22Rv1 (cell line): ENCODE measurements around the gene GPS1.

Source experiments
- ZFX ChIP-seq: fragments of 450-650 bp; IDR thresholded peaks from 2 replicates; pipeline ENCODE4 v1.6.1; 2017; ENCODE audit warnings: antibody characterized with exemption, borderline replicate concordance
- TF ChIP-seq, protein P1 (sequence below): fragments of 450-650 bp; IDR thresholded peaks from 2 replicates; pipeline ENCODE4 v1.5.1; 2017; ENCODE audit warnings: mild to moderate bottlenecking

DNA sequence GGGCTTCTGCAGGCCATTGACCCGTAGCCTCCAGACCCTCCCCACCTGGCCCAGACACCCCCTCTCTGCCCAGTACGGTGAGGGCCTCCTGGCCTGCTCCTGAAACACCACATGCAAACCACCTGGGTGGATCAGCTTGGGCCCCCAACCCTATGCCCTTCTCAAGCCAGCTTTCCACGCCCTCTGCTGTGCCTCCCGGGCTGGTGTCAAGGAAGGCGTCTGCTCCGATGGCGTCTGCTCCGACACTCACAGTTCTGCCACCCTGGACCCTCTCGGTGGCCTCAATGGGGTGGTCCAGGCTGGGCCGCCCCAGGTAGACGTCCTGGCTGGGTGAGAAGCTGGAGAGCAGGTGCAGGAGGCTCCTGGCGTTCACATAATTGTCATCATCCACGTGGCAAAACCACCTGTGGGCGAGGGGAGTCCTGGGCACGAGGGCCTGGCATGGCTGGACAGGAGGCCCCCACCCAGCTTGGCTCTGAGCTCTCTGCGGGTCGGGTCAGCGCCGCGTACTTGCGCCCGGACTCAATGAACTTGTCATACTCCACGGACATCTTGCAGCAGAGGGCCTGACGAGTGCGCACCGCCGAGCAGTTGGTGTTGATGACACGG is 1.4 kb upstream of the GPS1 start:
- TF ChIP-seq, protein P1, sequence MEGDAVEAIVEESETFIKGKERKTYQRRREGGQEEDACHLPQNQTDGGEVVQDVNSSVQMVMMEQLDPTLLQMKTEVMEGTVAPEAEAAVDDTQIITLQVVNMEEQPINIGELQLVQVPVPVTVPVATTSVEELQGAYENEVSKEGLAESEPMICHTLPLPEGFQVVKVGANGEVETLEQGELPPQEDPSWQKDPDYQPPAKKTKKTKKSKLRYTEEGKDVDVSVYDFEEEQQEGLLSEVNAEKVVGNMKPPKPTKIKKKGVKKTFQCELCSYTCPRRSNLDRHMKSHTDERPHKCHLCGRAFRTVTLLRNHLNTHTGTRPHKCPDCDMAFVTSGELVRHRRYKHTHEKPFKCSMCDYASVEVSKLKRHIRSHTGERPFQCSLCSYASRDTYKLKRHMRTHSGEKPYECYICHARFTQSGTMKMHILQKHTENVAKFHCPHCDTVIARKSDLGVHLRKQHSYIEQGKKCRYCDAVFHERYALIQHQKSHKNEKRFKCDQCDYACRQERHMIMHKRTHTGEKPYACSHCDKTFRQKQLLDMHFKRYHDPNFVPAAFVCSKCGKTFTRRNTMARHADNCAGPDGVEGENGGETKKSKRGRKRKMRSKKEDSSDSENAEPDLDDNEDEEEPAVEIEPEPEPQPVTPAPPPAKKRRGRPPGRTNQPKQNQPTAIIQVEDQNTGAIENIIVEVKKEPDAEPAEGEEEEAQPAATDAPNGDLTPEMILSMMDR: no peak
- no peak for TF ChIP-seq ZFX
